Endometrium (tissue), 2 donors: ENCODE data around the gene PPP1CC.

Source experiments
- FAIRE-seq: peaks from 2 replicates; lab custom pipeline; 2012; peaks lifted over from hg19 to GRCh38; lab: Jason Lieb, UNC
- donor health status: control.
- donor health status: control.

Gene PPP1CC

GRCh38 chr12:110687396-110688169 lies 55.1 kb downstream of the PPP1CC start:
- FAIRE-seq: no peak

GRCh38 chr12:110686294-110686903 lies 56.3 kb downstream of the PPP1CC start:
- FAIRE-seq: no peak

- no peak for FAIRE-seq
Observed at GRCh38 chr12:110684312-110684836, 58.3 kb downstream of the PPP1CC start.

- no peak for FAIRE-seq
Observed at GRCh38 chr12:110683888-110684287, 58.8 kb downstream of the PPP1CC start.

- no peak for FAIRE-seq
Observed at GRCh38 chr12:110680032-110680431, 62.7 kb downstream of the PPP1CC start.

- FAIRE-seq: no peak
Observed at GRCh38 chr12:110679201-110679600, 63.5 kb downstream of the PPP1CC start.

- no peak for FAIRE-seq
Observed at GRCh38 chr12:110677982-110678381, 64.7 kb downstream of the PPP1CC start.

GRCh38 chr12:110677206-110677911 lies 65.3 kb downstream of the PPP1CC start:
- no peak for FAIRE-seq

GRCh38 chr12:110676171-110676570 lies 66.5 kb downstream of the PPP1CC start:
- FAIRE-seq: no peak

GRCh38 chr12:110670161-110670701 lies 72.5 kb downstream of the PPP1CC start:
- no peak for FAIRE-seq
